H1 (cell line): Measurements from ENCODE around the gene PGM2L1.

Source experiments
- CTBP2 ChIP-seq: IDR thresholded peaks from 2 replicates; pipeline ENCODE4 v1.7.0; 2011; ENCODE audit warnings: borderline replicate concordance, mild to moderate bottlenecking, moderate library complexity, mixed read lengths, low read length; ENCODE audit not compliant: insufficient read depth, insufficient read length
- POLR2AphosphoS5 ChIP-seq: IDR thresholded peaks from 2 replicates; pipeline ENCODE4 v1.6.1; 2011; ENCODE audit warnings: low read depth, low read length
- RBBP5 ChIP-seq: IDR thresholded peaks from 2 replicates; pipeline ENCODE4 v1.7.1; 2012; ENCODE audit warnings: low read depth, mild to moderate bottlenecking, inconsistent platforms, low read length, moderate library complexity, borderline replicate concordance
- SP1 ChIP-seq: IDR thresholded peaks from 2 replicates; pipeline ENCODE4 v1.6.1; 2011; ENCODE audit warnings: low read depth, low read length
- TF ChIP-seq, protein P1 (sequence below), 3 experiments: IDR thresholded peaks; 1 replicate in 2 of 3; 2 replicates in 1 of 3; pipeline versions ENCODE4 v1.5.1 to v1.6.1; 2011; ENCODE audit warnings: low read length in 3 of 3, mild to moderate bottlenecking in 3 of 3, inconsistent platforms in 2 of 3, low read depth in 1 of 3, moderate library complexity in 1 of 3; ENCODE audit not compliant: insufficient read depth in 1 of 3; ENCODE audit errors: control extremely low read depth in 1 of 3

- TF ChIP-seq, protein P1, sequence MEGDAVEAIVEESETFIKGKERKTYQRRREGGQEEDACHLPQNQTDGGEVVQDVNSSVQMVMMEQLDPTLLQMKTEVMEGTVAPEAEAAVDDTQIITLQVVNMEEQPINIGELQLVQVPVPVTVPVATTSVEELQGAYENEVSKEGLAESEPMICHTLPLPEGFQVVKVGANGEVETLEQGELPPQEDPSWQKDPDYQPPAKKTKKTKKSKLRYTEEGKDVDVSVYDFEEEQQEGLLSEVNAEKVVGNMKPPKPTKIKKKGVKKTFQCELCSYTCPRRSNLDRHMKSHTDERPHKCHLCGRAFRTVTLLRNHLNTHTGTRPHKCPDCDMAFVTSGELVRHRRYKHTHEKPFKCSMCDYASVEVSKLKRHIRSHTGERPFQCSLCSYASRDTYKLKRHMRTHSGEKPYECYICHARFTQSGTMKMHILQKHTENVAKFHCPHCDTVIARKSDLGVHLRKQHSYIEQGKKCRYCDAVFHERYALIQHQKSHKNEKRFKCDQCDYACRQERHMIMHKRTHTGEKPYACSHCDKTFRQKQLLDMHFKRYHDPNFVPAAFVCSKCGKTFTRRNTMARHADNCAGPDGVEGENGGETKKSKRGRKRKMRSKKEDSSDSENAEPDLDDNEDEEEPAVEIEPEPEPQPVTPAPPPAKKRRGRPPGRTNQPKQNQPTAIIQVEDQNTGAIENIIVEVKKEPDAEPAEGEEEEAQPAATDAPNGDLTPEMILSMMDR (IDR thresholded peaks at IDR 0.05; ENCODE audit: control extremely low read depth in 1 of 3, insufficient read depth in 1 of 3, low read depth in 1 of 3, low read length in 3 of 3), result no peak
- no peak for TF ChIP-seq SP1
- no peak for TF ChIP-seq CTBP2
- no peak for TF ChIP-seq POLR2AphosphoS5
- TF ChIP-seq RBBP5, result no peak
Measured at GRCh38 chr11:74280494-74280893, 117.7 kb downstream of the PGM2L1 start.
